HUES6 (cell line): ENCODE measurements around the gene GGACT.
"Not testable (repeated sequence)": the region's sequence is repeated elsewhere in the genome, so short reads cannot be mapped to it uniquely, and the experiment has no call there.

Experiments used
- H3K27ac ChIP-seq: 2 replicates; pipeline ENCODE4 v1.7.0; 2013; ENCODE audit warnings: low read depth, mild to moderate bottlenecking, low read length, inconsistent platforms
- H3K27me3 ChIP-seq: 2 replicates; pipeline ENCODE4 v1.6.1; 2013; ENCODE audit warnings: low read length; ENCODE audit not compliant: control insufficient read depth, insufficient read depth
- H3K36me3 ChIP-seq: 2 replicates; pipeline ENCODE4 v1.6.1; 2013; ENCODE audit warnings: low read length; ENCODE audit not compliant: control insufficient read depth, insufficient read depth
- H3K4me1 ChIP-seq: 2 replicates; pipeline ENCODE4 v1.6.1; 2013; ENCODE audit warnings: low read length; ENCODE audit not compliant: control insufficient read depth, insufficient read depth
- H3K4me3 ChIP-seq: 2 replicates; pipeline ENCODE4 v1.5.1; 2013; ENCODE audit warnings: low read depth, low read length
- H3K9ac ChIP-seq: one replicate; pipeline ENCODE4 v1.6.1; 2013; ENCODE audit warnings: mild to moderate bottlenecking, low read length
- H3K9me3 ChIP-seq: 2 replicates; pipeline ENCODE4 v1.6.1; 2013; ENCODE audit warnings: low read depth, low read length; ENCODE audit not compliant: control insufficient read depth, insufficient read depth

GGACT gene

DNA sequence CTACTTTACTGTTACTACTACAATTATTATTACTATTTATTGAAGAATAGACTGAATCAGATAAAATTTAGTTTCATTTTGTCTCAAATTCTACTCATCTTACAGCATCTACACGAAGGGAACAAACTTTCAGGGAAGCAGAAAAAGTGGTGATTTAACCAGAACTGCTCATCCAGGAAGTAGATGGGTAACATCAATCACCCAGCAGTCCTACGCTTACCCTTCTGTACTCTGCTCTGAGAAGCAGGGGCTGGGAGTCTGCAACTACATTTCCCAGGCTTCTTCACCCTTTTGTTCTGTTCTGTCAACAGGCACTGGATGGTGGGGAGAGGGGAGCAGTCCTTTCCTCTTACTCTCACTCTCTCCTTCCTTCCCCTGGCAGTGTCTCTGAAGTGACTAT is 31.4 kb upstream of the GGACT start:
- Histone ChIP-seq H3K4me1 (0 out of 2 replicates have a peak, but pooled peaks cover under 1% of the 10 kb centered on the region), H3K36me3 (peaks cover 35% of the 10 kb centered on the region), H3K4me3 (no peak overlapping the region), H3K27me3 (no peaks in the 10 kb centered on the region), H3K9ac (no peak overlapping the region), H3K9me3 (peaks cover 29% of the 10 kb centered on the region), H3K27ac (no peak overlapping the region)

DNA sequence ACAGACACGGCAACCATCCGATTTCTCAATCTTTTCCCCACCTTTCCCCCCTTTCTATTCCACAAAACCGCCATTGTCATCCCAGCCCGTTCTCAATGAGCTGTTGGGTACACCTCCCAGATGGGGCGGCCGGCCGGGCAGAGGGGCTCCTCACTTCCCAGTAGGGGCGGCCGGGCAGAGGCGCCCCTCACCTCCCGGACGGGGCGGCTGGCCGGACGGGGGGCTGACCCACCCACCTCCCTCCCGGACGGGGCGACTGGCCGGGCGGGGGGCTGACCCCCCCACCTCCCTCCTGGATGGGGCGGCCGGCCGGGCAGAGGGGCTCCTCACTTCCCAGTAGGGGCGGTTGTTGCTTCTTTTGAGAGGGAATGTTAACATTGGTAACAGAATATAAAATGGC is 30.3 kb upstream of the GGACT start:
- not testable (repeated sequence) for H3K4me3 ChIP-seq, H3K27me3 ChIP-seq, H3K27ac ChIP-seq, H3K9ac ChIP-seq, H3K4me1 ChIP-seq
- Histone ChIP-seq H3K9me3 (peaks cover 29% of the 10 kb centered on the region), H3K36me3 (peaks cover 28% of the 10 kb centered on the region)

DNA sequence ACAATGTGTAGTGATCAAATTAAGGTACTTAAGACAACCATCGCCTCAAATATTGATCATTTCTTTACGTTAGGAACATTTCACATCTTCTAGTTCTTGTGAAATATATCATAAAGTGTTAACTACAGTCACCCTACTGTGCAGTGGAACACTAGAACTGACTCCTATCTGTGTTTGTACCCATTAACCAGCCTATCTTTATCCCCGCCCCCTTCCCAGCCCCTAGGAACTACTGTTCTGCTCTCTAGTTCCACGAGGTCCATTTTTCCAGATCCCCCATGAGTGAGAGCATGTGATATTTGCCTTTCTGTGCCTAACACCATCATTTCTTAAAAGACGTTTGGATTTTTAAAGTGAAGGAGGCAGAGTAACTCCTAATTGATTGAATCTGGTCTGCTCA is 24.4 kb upstream of the GGACT start:
- no peak overlapping the region for H3K9ac ChIP-seq
- no peaks in the 10 kb centered on the region for H3K4me1 ChIP-seq
- no peak overlapping the region for H3K27ac ChIP-seq
- H3K27me3 ChIP-seq: no peaks in the 10 kb centered on the region
- peaks cover 1% of the 10 kb centered on the region; the same call in 1 of the 2 replicates for H3K36me3 ChIP-seq
- peaks cover 11% of the 10 kb centered on the region for H3K9me3 ChIP-seq
- H3K4me3 ChIP-seq: no peak overlapping the region

DNA sequence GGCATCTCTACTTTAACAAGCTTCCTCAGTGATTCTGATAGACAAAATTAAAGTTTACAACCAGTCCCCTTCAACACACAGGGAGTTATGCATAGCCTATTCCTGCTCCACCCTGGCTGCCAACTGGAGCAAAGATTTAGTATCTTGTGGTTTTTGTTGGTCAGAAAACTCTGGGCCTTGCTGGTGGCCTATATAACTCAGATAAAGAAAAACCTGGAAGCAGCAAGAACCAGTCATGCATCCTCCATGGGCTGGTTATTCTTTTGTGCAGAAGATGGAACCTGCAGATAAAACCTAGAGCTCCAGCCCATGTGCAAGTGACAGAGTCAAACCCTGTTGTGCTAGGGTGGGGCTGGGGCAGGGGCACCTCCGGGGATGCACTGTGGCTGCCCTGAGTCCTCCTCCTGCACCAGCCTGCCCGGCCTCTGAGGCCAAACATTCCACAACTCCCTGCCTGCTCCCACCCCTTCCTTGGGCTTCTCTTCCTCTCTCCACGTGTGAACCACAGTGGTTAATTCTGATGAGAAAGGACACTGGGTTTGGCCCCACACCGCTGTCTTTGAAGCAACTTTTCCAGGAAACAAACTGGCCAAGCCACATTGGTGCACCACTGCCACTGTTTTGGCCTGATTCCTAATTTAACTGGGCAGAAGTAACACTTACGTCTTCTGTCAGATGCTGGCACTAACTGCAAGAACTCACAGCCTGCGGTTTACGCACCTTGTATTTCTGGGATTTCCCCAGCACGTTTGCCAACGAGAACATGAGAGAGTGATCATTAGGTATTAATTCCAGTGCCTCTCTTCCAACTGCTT is 23.3 kb upstream of the GGACT start:
- H3K36me3 ChIP-seq: 0 out of 2 replicates have a peak, but pooled peaks cover 4% of the 10 kb centered on the region
- no peak overlapping the region for H3K9ac ChIP-seq
- H3K4me3 ChIP-seq: no peak overlapping the region
- H3K9me3 ChIP-seq: peaks cover 3% of the 10 kb centered on the region; the same call in 1 of the 2 replicates
- no peaks in the 10 kb centered on the region for H3K4me1 ChIP-seq
- H3K27me3 ChIP-seq: no peaks in the 10 kb centered on the region
- H3K27ac ChIP-seq: no peak overlapping the region

DNA sequence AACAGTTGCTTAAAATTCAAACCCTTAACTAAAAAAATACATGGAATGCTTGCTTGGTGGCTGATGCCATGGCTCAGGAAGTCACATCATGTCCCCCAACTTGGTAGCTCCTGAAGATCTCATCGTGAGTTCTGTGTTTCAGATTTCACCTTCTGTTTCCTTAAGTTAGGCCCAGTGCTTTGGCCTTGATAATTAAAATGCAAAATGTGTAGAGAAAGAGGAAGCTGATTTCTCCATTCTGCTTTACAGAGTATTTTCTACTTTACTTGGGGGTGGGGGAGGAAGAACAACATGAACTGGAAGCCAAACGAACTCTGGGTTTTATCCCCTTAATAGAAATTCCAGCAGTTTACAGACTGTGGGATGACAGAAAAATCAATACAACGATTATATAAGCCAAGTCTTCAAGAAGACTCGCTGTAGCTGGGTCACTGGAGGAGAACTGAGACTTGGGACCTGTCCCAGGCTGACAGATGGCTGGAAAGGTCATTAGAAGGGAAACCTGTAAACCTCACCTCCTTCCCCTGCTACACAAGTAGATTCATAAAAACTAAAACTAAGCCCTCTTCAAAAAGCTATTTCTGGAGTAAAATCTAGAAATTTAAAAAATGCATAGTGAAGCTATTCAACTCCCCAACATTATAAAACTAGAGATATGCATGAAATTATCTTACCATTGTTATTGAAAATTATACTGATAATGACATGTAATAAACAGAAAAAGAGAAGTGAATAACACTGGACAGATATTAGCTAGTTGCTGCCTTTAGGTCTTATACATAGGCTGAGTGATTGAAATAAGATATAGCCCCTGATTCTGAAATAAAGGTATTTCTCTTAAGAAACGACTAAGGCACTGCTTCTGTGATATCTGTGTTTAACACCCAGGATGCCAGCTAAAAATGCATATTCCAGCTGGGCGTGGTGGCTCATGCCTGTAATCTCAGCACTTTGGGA is 22.1 kb upstream of the GGACT start:
- H3K9ac ChIP-seq: no peak overlapping the region
- H3K27ac ChIP-seq: no peak overlapping the region
- no peaks in the 10 kb centered on the region for H3K27me3 ChIP-seq
- H3K9me3 ChIP-seq: no peaks in the 10 kb centered on the region
- H3K36me3 ChIP-seq: 0 out of 2 replicates have a peak, but pooled peaks cover 4% of the 10 kb centered on the region
- H3K4me1 ChIP-seq: no peaks in the 10 kb centered on the region
- no peak overlapping the region for H3K4me3 ChIP-seq

DNA sequence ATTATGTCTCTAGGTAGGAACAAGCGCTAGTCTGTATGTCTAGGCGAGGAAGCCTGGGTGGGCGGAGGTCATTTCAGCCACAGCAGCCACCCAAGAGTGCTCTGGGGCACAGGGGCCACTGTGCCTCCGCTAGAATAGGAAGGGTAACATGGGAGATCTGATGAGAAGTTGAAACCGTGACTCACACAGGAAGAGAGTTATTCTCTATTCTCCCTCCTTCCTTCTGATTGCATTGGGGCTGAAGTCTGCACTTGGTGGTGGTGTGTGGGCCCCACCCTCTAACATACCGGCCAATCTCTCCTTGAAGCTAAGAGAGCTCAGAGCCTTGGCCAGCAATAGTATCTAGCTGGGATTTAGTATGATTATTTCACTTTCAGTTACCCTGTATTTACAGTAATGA is 20.3 kb upstream of the GGACT start:
- H3K27me3 ChIP-seq: no peaks in the 10 kb centered on the region
- no peak overlapping the region for H3K4me3 ChIP-seq
- H3K9me3 ChIP-seq: no peaks in the 10 kb centered on the region
- 0 out of 2 replicates have a peak, but pooled peaks cover 4% of the 10 kb centered on the region for H3K36me3 ChIP-seq
- no peak overlapping the region for H3K9ac ChIP-seq
- H3K4me1 ChIP-seq: no peaks in the 10 kb centered on the region
- H3K27ac ChIP-seq: no peak overlapping the region

DNA sequence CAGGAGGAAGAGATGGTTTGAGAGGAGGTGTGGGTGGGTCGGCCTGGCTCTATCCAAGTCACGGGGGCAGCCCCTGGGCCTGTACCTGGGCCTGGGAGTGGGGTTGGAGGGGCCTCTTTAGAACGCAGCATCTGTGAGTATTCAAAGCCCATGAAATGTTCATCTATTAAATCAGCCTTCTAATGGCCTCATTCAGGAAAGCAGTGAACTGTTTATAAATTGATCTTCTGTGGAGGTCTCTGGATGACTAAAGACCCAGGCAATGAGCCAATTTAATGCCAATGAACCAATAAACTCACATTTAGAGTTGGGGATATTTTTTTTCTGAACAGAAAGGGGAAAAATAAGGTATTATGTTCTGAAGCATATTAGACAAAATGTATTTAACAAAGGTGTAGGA is 19.9 kb upstream of the GGACT start:
- no peak overlapping the region for H3K9ac ChIP-seq
- no peak overlapping the region for H3K4me3 ChIP-seq
- no peak overlapping the region for H3K27ac ChIP-seq
- no peaks in the 10 kb centered on the region for H3K27me3 ChIP-seq
- H3K4me1 ChIP-seq: no peaks in the 10 kb centered on the region
- no peaks in the 10 kb centered on the region for H3K9me3 ChIP-seq
- H3K36me3 ChIP-seq: 0 out of 2 replicates have a peak, but pooled peaks cover 4% of the 10 kb centered on the region

DNA sequence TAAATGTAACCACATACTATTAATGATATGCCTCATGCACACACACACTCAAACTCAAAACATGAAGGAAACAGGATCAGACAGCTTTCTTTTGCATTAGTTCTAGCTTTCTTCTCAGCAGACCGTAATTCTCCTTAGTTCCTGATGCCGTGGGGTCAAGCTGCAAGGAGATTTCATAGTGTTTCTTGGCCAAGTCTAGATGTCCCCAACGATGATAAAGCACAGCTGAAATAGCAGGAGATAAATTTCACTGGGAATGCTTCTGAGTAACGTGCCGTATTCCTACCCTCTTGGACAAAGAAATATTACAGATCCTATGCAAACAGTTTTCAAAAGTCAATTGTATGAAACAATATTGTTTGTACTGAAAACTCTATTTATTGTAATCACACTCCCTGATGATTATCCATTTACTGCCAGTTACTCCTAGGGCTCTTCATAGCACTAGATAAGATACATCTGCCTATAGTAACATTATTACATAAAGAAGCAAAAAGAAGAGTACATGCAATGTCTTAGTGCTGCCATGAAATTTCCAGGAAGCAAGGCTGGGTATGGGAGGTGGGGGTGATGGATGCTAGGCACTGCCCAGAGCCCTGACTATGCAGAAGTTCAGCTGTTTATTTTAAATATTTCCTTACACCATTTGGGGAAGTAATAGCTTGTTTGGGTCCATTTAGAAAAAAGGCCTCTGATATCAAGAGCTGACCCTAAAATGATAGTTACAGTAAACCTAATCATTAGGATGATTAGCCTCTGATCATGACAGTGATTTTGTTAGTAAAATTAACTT is 16.5 kb upstream of the GGACT start:
- Histone ChIP-seq H3K4me1 (no peaks in the 10 kb centered on the region), H3K27me3 (no peaks in the 10 kb centered on the region), H3K9ac (no peak overlapping the region), H3K4me3 (no peak overlapping the region), H3K36me3 (0 out of 2 replicates have a peak, but pooled peaks cover 4% of the 10 kb centered on the region), H3K9me3 (no peaks in the 10 kb centered on the region), H3K27ac (no peak overlapping the region)

DNA sequence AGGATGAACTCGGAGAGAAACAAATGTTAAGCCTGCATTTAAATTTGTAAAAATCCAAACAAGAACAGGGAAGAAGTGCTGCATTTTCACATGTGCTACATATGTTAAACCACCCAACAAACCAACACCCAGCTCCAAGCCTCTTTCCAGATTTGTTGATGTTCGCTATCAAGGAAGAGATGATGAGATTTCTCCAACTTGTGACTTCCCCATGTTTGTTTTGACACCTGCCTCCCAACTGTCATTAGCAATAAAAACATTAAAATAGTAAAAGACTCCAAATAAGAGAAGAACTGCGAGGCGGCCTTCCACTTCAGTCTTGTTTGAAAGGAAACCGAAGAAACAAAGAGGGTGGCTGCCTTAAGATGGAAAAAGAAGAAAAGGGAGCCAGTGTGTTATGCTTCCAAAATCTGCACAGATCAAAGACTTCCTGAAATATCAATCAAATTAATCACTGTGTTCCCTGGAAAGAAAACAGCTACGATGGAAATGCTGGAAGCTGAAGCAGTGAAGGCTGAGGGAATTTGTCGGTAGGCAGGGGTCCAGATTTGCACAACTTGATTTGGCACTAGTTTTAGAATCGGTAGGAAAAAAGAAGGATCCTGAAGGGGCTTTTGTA is 14.0 kb upstream of the GGACT start:
- no peaks in the 10 kb centered on the region for H3K4me1 ChIP-seq
- H3K9me3 ChIP-seq: no peaks in the 10 kb centered on the region
- no peak overlapping the region for H3K4me3 ChIP-seq
- no peaks in the 10 kb centered on the region for H3K27me3 ChIP-seq
- 0 out of 2 replicates have a peak, but pooled peaks cover 1% of the 10 kb centered on the region for H3K36me3 ChIP-seq
- no peak overlapping the region for H3K9ac ChIP-seq
- no peak overlapping the region for H3K27ac ChIP-seq

DNA sequence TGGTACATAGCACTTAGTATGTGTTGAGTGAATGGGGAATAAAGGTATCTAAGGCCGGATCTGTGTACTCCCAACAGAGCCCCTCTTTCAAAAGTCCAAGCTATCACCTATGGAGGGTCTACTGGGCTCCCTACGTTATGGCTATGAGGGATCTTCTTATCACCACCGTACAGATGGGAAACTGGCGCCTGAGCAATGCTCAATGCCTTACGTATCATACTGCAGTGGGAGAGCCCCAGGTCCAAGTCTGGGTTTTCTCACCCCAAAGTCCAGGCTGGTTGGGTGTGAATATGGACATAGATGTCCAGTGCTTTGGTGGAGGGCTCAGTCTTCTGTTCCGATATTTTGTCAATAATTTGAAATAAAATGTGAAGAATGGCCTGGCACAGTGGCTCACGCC is 13.1 kb upstream of the GGACT start:
- Histone ChIP-seq H3K4me3 (no peak overlapping the region), H3K4me1 (no peaks in the 10 kb centered on the region), H3K9me3 (no peaks in the 10 kb centered on the region), H3K27ac (no peak overlapping the region), H3K9ac (no peak overlapping the region), H3K27me3 (no peaks in the 10 kb centered on the region), H3K36me3 (no peaks in the 10 kb centered on the region)
